C4-2B (cell line): ENCODE data around the gene SMARCE1.

Source experiments
- CTCF ChIP-seq: fragments of 450-650 bp; conservative IDR thresholded peaks from 2 replicates; pipeline ENCODE4 v1.5.1; 2017; ENCODE audit warnings: mild to moderate bottlenecking
- ZFX ChIP-seq: fragments of 450-650 bp; IDR thresholded peaks from 2 replicates; pipeline ENCODE4 v1.6.1; 2017

DNA sequence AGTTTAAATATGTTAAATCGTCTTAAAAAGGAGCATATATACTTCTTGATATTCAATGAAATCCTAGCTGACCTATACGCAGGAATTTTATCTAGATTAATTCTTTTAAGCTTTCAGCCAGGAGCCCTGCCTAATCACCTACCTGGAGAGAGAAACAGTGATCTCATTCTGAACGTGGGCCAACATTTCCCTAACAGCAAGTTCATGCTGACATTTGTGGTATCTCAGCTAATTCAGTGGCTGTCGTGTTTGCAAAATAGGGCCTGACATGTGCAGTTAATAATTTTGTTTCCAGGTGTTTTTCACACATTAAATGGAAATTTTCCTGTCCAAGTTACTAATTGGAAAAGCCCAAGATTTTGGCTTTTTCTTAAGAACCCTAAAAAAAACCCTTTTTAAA is 38.6 kb upstream of the SMARCE1 start:
- no peak for TF ChIP-seq CTCF
- no peak for TF ChIP-seq ZFX
